Measurements from ENCODE around the gene CCDC69.
A peak's percentile ranks its signal among the peaks of the same experiment; 100 is the strongest.
"Not testable (repeated sequence)": the region's sequence is repeated elsewhere in the genome, so short reads cannot be mapped to it uniquely, and the experiment has no call there.

Gene CCDC69

GRCh38 chr5:151244206-151244605 lies 20.3 kb upstream of the CCDC69 start:
- TF ChIP-seq TAF1 (IDR thresholded peaks at IDR 0.05; ENCODE audit: borderline replicate concordance, low read depth, low read length) = no peak
- no peak for FAIRE-seq
- no peak for DNase-seq (ENCODE audit: insufficient read length)

GRCh38 chr5:151243564-151243963 lies 19.7 kb upstream of the CCDC69 start:
- no peak for TF ChIP-seq TAF1 (IDR thresholded peaks at IDR 0.05; ENCODE audit: borderline replicate concordance, low read depth, low read length)
- no peak for TF ChIP-seq POLR2A (IDR thresholded peaks at IDR 0.05; ENCODE audit: low read depth, low read length)
- TF ChIP-seq POLR2AphosphoS5 (IDR thresholded peaks at IDR 0.05; ENCODE audit: low read depth, low read length) = no peak
- DNase-seq (ENCODE audit: insufficient read length) (no peak), FAIRE-seq (no peak)

GRCh38 chr5:151243127-151243526 lies 19.2 kb upstream of the CCDC69 start:
- FAIRE-seq (no peak), DNase-seq (ENCODE audit: insufficient read length) (no peak)
- TF ChIP-seq POLR2A (IDR thresholded peaks at IDR 0.05; ENCODE audit: low read depth, low read length) (no peak), TAF1 (IDR thresholded peaks at IDR 0.05; ENCODE audit: borderline replicate concordance, low read depth, low read length) (no peak), POLR2AphosphoS5 (IDR thresholded peaks at IDR 0.05; ENCODE audit: low read depth, low read length) (no peak)

GRCh38 chr5:151240924-151241635 lies 17.2 kb upstream of the CCDC69 start:
- no peak for DNase-seq (ENCODE audit: insufficient read length)
- TF ChIP-seq TAF1 (IDR thresholded peaks at IDR 0.05; ENCODE audit: borderline replicate concordance, low read depth, low read length) = no peak
- TF ChIP-seq POLR2AphosphoS5 (IDR thresholded peaks at IDR 0.05; ENCODE audit: low read depth, low read length) = no peak
- TF ChIP-seq POLR2A (IDR thresholded peaks at IDR 0.05; ENCODE audit: low read depth, low read length) = no peak
- peak; percentile 69 for FAIRE-seq

GRCh38 chr5:151240268-151240835 lies 16.5 kb upstream of the CCDC69 start:
- not testable (repeated sequence) for DNase-seq (ENCODE audit: insufficient read length); FAIRE-seq

- DNase-seq (ENCODE audit: insufficient read length) (no peak), FAIRE-seq (peak; percentile 82)
Measured at GRCh38 chr5:151239237-151239861, 15.5 kb upstream of the CCDC69 start.

GRCh38 chr5:151238303-151238741 lies 14.4 kb upstream of the CCDC69 start:
- FAIRE-seq = peak; percentile 91
- TF ChIP-seq POLR2AphosphoS5 (IDR thresholded peaks at IDR 0.05; ENCODE audit: low read depth, low read length) (0 out of 2 replicates have a peak, but pooled peaks have one; percentile 39), TAF1 (IDR thresholded peaks at IDR 0.05; ENCODE audit: borderline replicate concordance, low read depth, low read length) (no peak), POLR2A (IDR thresholded peaks at IDR 0.05; ENCODE audit: low read depth, low read length) (peak; percentile 62; the same call in 1 of the 2 replicates)
- peak; percentile 47 for DNase-seq (ENCODE audit: insufficient read length)

More at GRCh38 chr5:151239237-151239861, 15.5 kb upstream of the CCDC69 start:
- TF ChIP-seq POLR2A (IDR thresholded peaks at IDR 0.05; ENCODE audit: low read depth, low read length) (no peak), TAF1 (IDR thresholded peaks at IDR 0.05; ENCODE audit: borderline replicate concordance, low read depth, low read length) (no peak), POLR2AphosphoS5 (IDR thresholded peaks at IDR 0.05; ENCODE audit: low read depth, low read length) (no peak)

GRCh38 chr5:151237685-151238084 lies 13.8 kb upstream of the CCDC69 start:
- FAIRE-seq (no peak), DNase-seq (ENCODE audit: insufficient read length) (no peak)
- no peak for TF ChIP-seq POLR2A (IDR thresholded peaks at IDR 0.05; ENCODE audit: low read depth, low read length)
- no peak for TF ChIP-seq TAF1 (IDR thresholded peaks at IDR 0.05; ENCODE audit: borderline replicate concordance, low read depth, low read length)
- TF ChIP-seq POLR2AphosphoS5 (IDR thresholded peaks at IDR 0.05; ENCODE audit: low read depth, low read length) = no peak

GRCh38 chr5:151236888-151237287 lies 13.0 kb upstream of the CCDC69 start:
- DNase-seq (ENCODE audit: insufficient read length) (no peak), FAIRE-seq (no peak)
- no peak for TF ChIP-seq TAF1 (IDR thresholded peaks at IDR 0.05; ENCODE audit: borderline replicate concordance, low read depth, low read length)
- TF ChIP-seq POLR2AphosphoS5 (IDR thresholded peaks at IDR 0.05; ENCODE audit: low read depth, low read length) = no peak
- TF ChIP-seq POLR2A (IDR thresholded peaks at IDR 0.05; ENCODE audit: low read depth, low read length) = no peak

- DNase-seq (ENCODE audit: insufficient read length) = not testable (repeated sequence)
- peak; percentile 88 for FAIRE-seq
Measured at GRCh38 chr5:151235239-151235571, 11.3 kb upstream of the CCDC69 start.

GRCh38 chr5:151234476-151235238 lies 10.8 kb upstream of the CCDC69 start:
- peak; percentile 66 for DNase-seq (ENCODE audit: insufficient read length)
- TF ChIP-seq TAF1 (IDR thresholded peaks at IDR 0.05; ENCODE audit: borderline replicate concordance, low read depth, low read length) (0 out of 2 replicates have a peak, but pooled peaks have one; percentile 25), POLR2A (IDR thresholded peaks at IDR 0.05; ENCODE audit: low read depth, low read length) (peak; percentile 44; the same call in 1 of the 2 replicates), POLR2AphosphoS5 (IDR thresholded peaks at IDR 0.05; ENCODE audit: low read depth, low read length) (peak; percentile 48; the same call in 1 of the 2 replicates)
- peak; percentile 84 for FAIRE-seq
